Left lung (tissue), 10 donors: ENCODE results near the gene PPM1F. TPM values are rescaled to one million over a fixed set of nuclear protein-coding genes. Genes with fewer than 3 reads are reported as not detected.

ENCODE experiments used
- ATAC-seq: fragments of 200-7000 bp; cut with Tn5 transposase; one replicate; pipeline ENCODE4 v1.9.1; 2020; ENCODE audit warnings: moderate library complexity
- DNase-seq, 4 donors: peaks; one replicate each; pipeline ENCODE4 v3.0.0-alpha.2; 2013 to 2020
- H3K27ac ChIP-seq, 2 donors: fragments of 200-600 bp; sonication (generic) in 1 of 2; one replicate each; pipeline versions ENCODE4 v1.5.0 to v1.8.0; 2020 to 2021
- H3K27me3 ChIP-seq, 2 donors: fragments of 200-600 bp; sonication (generic) in 1 of 2; one replicate each; pipeline versions ENCODE4 v1.5.0 to v1.8.0; 2020 to 2021
- H3K36me3 ChIP-seq, 2 donors: fragments of 200-600 bp; sonication (generic) in 1 of 2; one replicate each; pipeline versions ENCODE4 v1.5.0 to v1.8.0; 2020 to 2021
- H3K4me1 ChIP-seq, 2 donors: fragments of 200-600 bp; one replicate each; pipeline ENCODE4 v1.8.0; 2021
- H3K4me3 ChIP-seq, 2 donors: fragments of 200-600 bp; sonication (generic) in 1 of 2; one replicate each; pipeline versions ENCODE4 v1.5.0 to v1.8.0; 2020 to 2021; ENCODE audit warnings: mild to moderate bottlenecking in 1 of 2
- H3K9me3 ChIP-seq, 2 donors: fragments of 200-600 bp; sonication (generic) in 1 of 2; one replicate each; pipeline versions ENCODE4 v1.5.0 to v1.8.0; 2020 to 2021
- CTCF ChIP-seq, 2 donors: fragments of 200-600 bp; sonication (generic) in 1 of 2; IDR thresholded peaks; one replicate each; pipeline versions ENCODE4 v1.5.0 to v1.8.0; 2021; ENCODE audit warnings: antibody characterized with exemption in 2 of 2
- intact Hi-C, 2 donors: fragments of 100-400 bp; cut with DNase I; formaldehyde crosslinking; loops; one replicate each; pipeline versions ENCODE4 v1.11.2 to v1.14.2; 2022
- polyA plus RNA-seq, 6 donors: library from polyadenylated mRNA; unstranded; fragments of 120-200 nt; gene quantifications; one replicate each; pipeline ENCODE4 v1.2.1, GENCODE V29; 2013; ENCODE audit not compliant: insufficient read length in 6 of 6
- total RNA-seq, 2 donors: library from RNA; stranded (reverse); fragmentation: NEBNext Ultra II Directional; extraction: Animal tissue kit (Norgen Biotek cat#: 25700); gene quantifications; one replicate each; pipeline ENCODE4 v1.2.1, GENCODE V29; 2021
- donor health status: DM: no; HTN: yes; CAD: no.
- donor health status: DM: no; HTN: no; CAD: no.

PPM1F gene
- total and polyA plus RNA-seq, 8 donors: 31.0 to 60.0 (median 51.3) TPM

GRCh38 chr22:21996175-21996720 lies 43.6 kb upstream of the PPM1F start:
- H3K27me3 ChIP-seq: no peaks in the 10 kb centered on the region

GRCh38 chr22:21995660-21996059 lies 43.0 kb upstream of the PPM1F start:
- Histone ChIP-seq H3K27ac (no peak overlapping the region), H3K4me3 (no peak overlapping the region), H3K36me3 (no peaks in the 10 kb centered on the region), H3K9me3 (no peaks in the 10 kb centered on the region), H3K4me1 (no peaks in the 10 kb centered on the region), H3K27me3 (no peaks in the 10 kb centered on the region)
- no peak for TF ChIP-seq CTCF (IDR thresholded peaks at IDR 0.05)
- DNase-seq (no peak), ATAC-seq (no peak)
- intact Hi-C loops: no loop called here

More at GRCh38 chr22:21996175-21996720, 43.6 kb upstream of the PPM1F start:
- no peak overlapping the region for H3K4me3 ChIP-seq
- H3K4me1 ChIP-seq: no peaks in the 10 kb centered on the region
- no peaks in the 10 kb centered on the region for H3K36me3 ChIP-seq
- ATAC-seq (no peak), DNase-seq (no peak)
- H3K27ac ChIP-seq: no peak overlapping the region
- intact Hi-C loops: no loop called here
- TF ChIP-seq CTCF (IDR thresholded peaks at IDR 0.05): no peak
- H3K9me3 ChIP-seq: no peaks in the 10 kb centered on the region

DNA sequence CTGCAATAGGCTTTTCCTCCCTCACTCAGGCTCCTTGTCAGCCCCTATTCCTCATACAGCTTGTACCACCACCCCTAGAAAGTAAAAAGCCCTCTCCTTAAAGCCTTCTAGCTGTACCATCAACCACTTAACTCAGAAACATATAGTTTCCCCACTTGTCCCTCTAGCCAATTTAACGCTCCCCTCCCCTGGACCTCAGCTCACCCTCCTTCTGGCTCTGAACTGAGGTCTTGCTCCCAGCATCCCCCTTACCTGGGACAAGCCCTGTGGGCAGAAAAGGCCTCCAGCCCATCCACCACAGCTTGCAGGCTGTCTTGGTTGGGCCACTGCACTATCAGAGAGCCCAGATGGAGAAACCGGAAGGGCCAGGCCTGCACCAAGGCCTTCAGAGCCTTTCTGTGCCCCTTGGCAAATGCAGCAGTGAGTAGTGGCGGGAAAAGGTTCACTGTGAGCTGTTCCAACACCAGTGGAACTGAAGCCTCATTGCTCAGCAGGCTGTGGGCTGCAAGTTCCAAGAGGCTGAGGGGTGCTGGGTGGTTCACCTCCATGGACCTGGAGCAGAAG lies 42.3 kb upstream of the PPM1F start:
- Histone ChIP-seq H3K4me3 (no peak overlapping the region), H3K36me3 (no peaks in the 10 kb centered on the region), H3K4me1 (no peaks in the 10 kb centered on the region), H3K27me3 (no peaks in the 10 kb centered on the region), H3K9me3 (no peaks in the 10 kb centered on the region), H3K27ac (no peak overlapping the region)
- intact Hi-C loops: no loop called here
- DNase-seq (no peak), ATAC-seq (no peak)
- no peak for TF ChIP-seq CTCF (IDR thresholded peaks at IDR 0.05)

- Histone ChIP-seq H3K27me3 (no peaks in the 10 kb centered on the region), H3K4me1 (no peaks in the 10 kb centered on the region), H3K4me3 (no peak overlapping the region), H3K36me3 (no peaks in the 10 kb centered on the region), H3K9me3 (no peaks in the 10 kb centered on the region), H3K27ac (no peak overlapping the region)
- intact Hi-C loops: no loop called here
- ATAC-seq (no peak), DNase-seq (no peak)
- no peak for TF ChIP-seq CTCF (IDR thresholded peaks at IDR 0.05)
Measured at GRCh38 chr22:21992593-21993237, 40.1 kb upstream of the PPM1F start.

DNA sequence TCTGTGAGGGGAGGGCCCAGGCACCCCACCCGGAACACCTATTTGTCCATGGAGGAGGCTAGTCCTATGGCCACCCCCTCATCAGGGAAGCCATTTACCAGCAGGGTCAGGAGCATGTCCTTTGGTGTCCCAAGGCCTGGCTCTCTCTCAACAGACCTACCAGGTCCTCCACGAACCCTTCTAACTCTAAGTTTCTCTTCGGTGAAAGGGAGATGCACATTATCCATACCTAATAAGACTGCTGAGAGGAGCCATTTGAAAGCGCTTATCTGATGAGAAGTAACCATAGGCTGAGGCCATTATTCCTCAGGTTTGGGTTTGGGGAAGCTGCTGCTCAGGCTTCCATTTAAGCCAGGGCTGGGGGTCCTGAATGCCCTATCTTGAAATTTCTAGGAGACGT lies 39.1 kb upstream of the PPM1F start:
- Histone ChIP-seq H3K4me3 (no peak overlapping the region), H3K27ac (no peak overlapping the region), H3K4me1 (no peaks in the 10 kb centered on the region), H3K9me3 (no peaks in the 10 kb centered on the region), H3K27me3 (no peaks in the 10 kb centered on the region), H3K36me3 (no peaks in the 10 kb centered on the region)
- ATAC-seq: no peak
- no peak for TF ChIP-seq CTCF (IDR thresholded peaks at IDR 0.05)
- intact Hi-C loops: no loop called here
- no peak for DNase-seq
